Measurements from ENCODE around the gene PCDH9.

The PCDH9 gene

GRCh38 chr13:66617786-66618185 is 612.4 kb downstream of the PCDH9 start:
- no peak for TF ChIP-seq CTCF (IDR thresholded peaks at IDR 0.05)

GRCh38 chr13:66612983-66613382 is 617.2 kb downstream of the PCDH9 start:
- TF ChIP-seq CTCF (IDR thresholded peaks at IDR 0.05) = no peak

GRCh38 chr13:66586489-66586888 is 643.6 kb downstream of the PCDH9 start:
- TF ChIP-seq CTCF (IDR thresholded peaks at IDR 0.05) = no peak

GRCh38 chr13:66585669-66586203 is 644.4 kb downstream of the PCDH9 start:
- TF ChIP-seq CTCF (IDR thresholded peaks at IDR 0.05) = no peak

GRCh38 chr13:66581675-66582074 is 648.5 kb downstream of the PCDH9 start:
- no peak for TF ChIP-seq CTCF (IDR thresholded peaks at IDR 0.05)

- no peak for TF ChIP-seq CTCF (IDR thresholded peaks at IDR 0.05)
Observed at GRCh38 chr13:66578305-66578704, 651.8 kb downstream of the PCDH9 start.

GRCh38 chr13:66577358-66577757 is 652.8 kb downstream of the PCDH9 start:
- TF ChIP-seq CTCF (IDR thresholded peaks at IDR 0.05) = no peak

GRCh38 chr13:66576381-66576780 is 653.8 kb downstream of the PCDH9 start:
- TF ChIP-seq CTCF (IDR thresholded peaks at IDR 0.05) = no peak

All from LNCAP (cell line).